ENCODE results near the gene KRTAP1-4. TPM values are rescaled to one million over a fixed set of nuclear protein-coding genes. Genes with fewer than 3 reads are reported as not detected.

The KRTAP1-4 gene
- total RNA-seq, 4 donors from 2014 or later, result not detected

GRCh38 chr17:41012326-41013120 lies 17.5 kb downstream of the KRTAP1-4 start:
- 80 to 82% methylated on average over 6 of the region's 6 CpGs for WGBS, 2 donors
- no peak overlapping the region for H3K27ac ChIP-seq

GRCh38 chr17:41010441-41010840 lies 19.6 kb downstream of the KRTAP1-4 start:
- H3K36me3 ChIP-seq, result no peaks in the 10 kb centered on the region
- DNase-seq (ENCODE audit: low spot score in 2 of 2), result no peak
- TF ChIP-seq POLR2A (IDR thresholded peaks at IDR 0.05) (no peak), EP300 (IDR thresholded peaks at IDR 0.05) (no peak)
- TF ChIP-seq, protein P1, sequence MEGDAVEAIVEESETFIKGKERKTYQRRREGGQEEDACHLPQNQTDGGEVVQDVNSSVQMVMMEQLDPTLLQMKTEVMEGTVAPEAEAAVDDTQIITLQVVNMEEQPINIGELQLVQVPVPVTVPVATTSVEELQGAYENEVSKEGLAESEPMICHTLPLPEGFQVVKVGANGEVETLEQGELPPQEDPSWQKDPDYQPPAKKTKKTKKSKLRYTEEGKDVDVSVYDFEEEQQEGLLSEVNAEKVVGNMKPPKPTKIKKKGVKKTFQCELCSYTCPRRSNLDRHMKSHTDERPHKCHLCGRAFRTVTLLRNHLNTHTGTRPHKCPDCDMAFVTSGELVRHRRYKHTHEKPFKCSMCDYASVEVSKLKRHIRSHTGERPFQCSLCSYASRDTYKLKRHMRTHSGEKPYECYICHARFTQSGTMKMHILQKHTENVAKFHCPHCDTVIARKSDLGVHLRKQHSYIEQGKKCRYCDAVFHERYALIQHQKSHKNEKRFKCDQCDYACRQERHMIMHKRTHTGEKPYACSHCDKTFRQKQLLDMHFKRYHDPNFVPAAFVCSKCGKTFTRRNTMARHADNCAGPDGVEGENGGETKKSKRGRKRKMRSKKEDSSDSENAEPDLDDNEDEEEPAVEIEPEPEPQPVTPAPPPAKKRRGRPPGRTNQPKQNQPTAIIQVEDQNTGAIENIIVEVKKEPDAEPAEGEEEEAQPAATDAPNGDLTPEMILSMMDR (IDR thresholded peaks at IDR 0.05), result no peak
- H3K27ac ChIP-seq, result no peak overlapping the region
- H3K4me3 ChIP-seq, result no peak overlapping the region
- H3K4me1 ChIP-seq, result no peaks in the 10 kb centered on the region
- H3K9me3 ChIP-seq, result no peaks in the 10 kb centered on the region
- no peaks in the 10 kb centered on the region for H3K27me3 ChIP-seq

More at GRCh38 chr17:41012326-41013120, 17.5 kb downstream of the KRTAP1-4 start:
- Histone ChIP-seq H3K27me3 (no peaks in the 10 kb centered on the region), H3K4me1 (no peaks in the 10 kb centered on the region), H3K4me3 (no peak overlapping the region), H3K9me3 (no peaks in the 10 kb centered on the region), H3K36me3 (no peaks in the 10 kb centered on the region)
- DNase-seq (ENCODE audit: low spot score in 2 of 2), result no peak
- TF ChIP-seq EP300 (IDR thresholded peaks at IDR 0.05) (no peak), POLR2A (IDR thresholded peaks at IDR 0.05) (no peak)
- TF ChIP-seq, protein P1 (IDR thresholded peaks at IDR 0.05), result no peak

GRCh38 chr17:41009936-41010335 lies 20.1 kb downstream of the KRTAP1-4 start:
- Histone ChIP-seq H3K9me3 (no peaks in the 10 kb centered on the region), H3K27me3 (no peaks in the 10 kb centered on the region), H3K4me1 (no peaks in the 10 kb centered on the region), H3K27ac (no peak overlapping the region), H3K36me3 (no peaks in the 10 kb centered on the region), H3K4me3 (no peak overlapping the region)
- TF ChIP-seq EP300 (IDR thresholded peaks at IDR 0.05) (no peak), POLR2A (IDR thresholded peaks at IDR 0.05) (no peak)
- TF ChIP-seq, protein P1 (IDR thresholded peaks at IDR 0.05), result no peak
- no peak for DNase-seq (ENCODE audit: low spot score in 2 of 2)
- WGBS, 2 donors, result 79 to 85% methylated on average over 1 of the region's 1 CpG

DNA sequence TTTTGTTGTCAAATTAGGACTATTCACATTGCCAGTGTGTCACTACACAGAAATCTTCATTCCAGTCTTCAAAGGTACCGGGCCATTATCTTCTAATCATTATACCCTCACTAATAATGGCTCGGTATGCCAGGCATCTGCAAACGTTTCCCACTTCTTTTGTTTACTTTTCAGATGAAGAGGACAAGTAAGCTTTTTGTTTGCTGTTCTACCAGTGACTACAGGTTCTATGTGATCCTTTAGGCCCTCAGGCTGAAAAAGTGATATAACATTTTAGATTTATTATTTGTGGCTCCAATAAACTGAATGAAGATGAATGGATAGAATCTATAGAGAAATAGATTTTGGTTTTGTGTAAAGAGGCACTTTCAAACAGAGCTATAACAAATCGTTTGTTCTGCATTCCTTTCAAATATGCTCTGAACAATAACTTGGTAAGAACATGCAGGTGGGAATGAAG lies 20.7 kb downstream of the KRTAP1-4 start:
- DNase-seq (ENCODE audit: low spot score in 2 of 2), result no peak
- WGBS, 2 donors, result 46 to 52% methylated on average over 4 of the region's 4 CpGs
- Histone ChIP-seq H3K9me3 (no peaks in the 10 kb centered on the region), H3K27me3 (no peaks in the 10 kb centered on the region), H3K4me1 (no peaks in the 10 kb centered on the region), H3K4me3 (no peak overlapping the region), H3K27ac (no peak overlapping the region), H3K36me3 (no peaks in the 10 kb centered on the region)
- TF ChIP-seq, protein P1 (IDR thresholded peaks at IDR 0.05), result no peak
- TF ChIP-seq POLR2A (IDR thresholded peaks at IDR 0.05), result no peak
- no peak for TF ChIP-seq EP300 (IDR thresholded peaks at IDR 0.05)

GRCh38 chr17:41008811-41009210 lies 21.2 kb downstream of the KRTAP1-4 start, which contains the start of gene KRTAP3-1:
Gene KRTAP3-1, minus strand, starts transcription at chr17:41009128. Its CDS starts 54 bp downstream, at chr17:41009074.
- Histone ChIP-seq H3K27me3 (no peaks in the 10 kb centered on the region), H3K4me3 (no peak within 1 kb of the TSS), H3K4me1 (no peaks in the 10 kb centered on the region), H3K36me3 (no peaks in the 10 kb centered on the region), H3K9me3 (no peaks in the 10 kb centered on the region), H3K27ac (no peak within 1 kb of the TSS)
- TF ChIP-seq POLR2A (IDR thresholded peaks at IDR 0.05) (no peak), EP300 (IDR thresholded peaks at IDR 0.05) (no peak)
- TF ChIP-seq, protein P1 (IDR thresholded peaks at IDR 0.05), result no peak
- DNase-seq (ENCODE audit: low spot score in 2 of 2), result no peak
- WGBS, 2 donors, result 82 to 83% methylated on average over 8 of the region's 8 CpGs
